Fibroblast of lung (primary cell): Measurements from ENCODE around the gene GAGE10. TPM values are rescaled to one million over a fixed set of nuclear protein-coding genes. Genes with fewer than 3 reads are reported as not detected.

ENCODE experiments used
- DNase-seq, 2 donors: peaks; one replicate each; pipeline versions ENCODE4 v3.0.0 to v3.0.0-alpha.2; 2010; ENCODE audit warnings: low read depth in 2 of 2
- H2AFZ ChIP-seq: 2 replicates; pipeline ENCODE4 v1.5.1; 2012; ENCODE audit warnings: low read length, control low read depth, inconsistent platforms
- H3K27ac ChIP-seq: 2 replicates; pipeline ENCODE4 v1.5.1; 2011; ENCODE audit warnings: low read length, control low read depth; ENCODE audit not compliant: insufficient read depth
- H3K27me3 ChIP-seq: 2 replicates; pipeline ENCODE4 v1.5.1; 2011; ENCODE audit warnings: mild to moderate bottlenecking, low read length; ENCODE audit not compliant: control insufficient read depth, insufficient read depth
- H3K36me3 ChIP-seq: 2 replicates; pipeline ENCODE4 v1.5.1; 2011; ENCODE audit warnings: low read length; ENCODE audit not compliant: control insufficient read depth, insufficient read depth
- H3K4me1 ChIP-seq: 2 replicates; pipeline ENCODE4 v1.5.1; 2011; ENCODE audit warnings: low read length; ENCODE audit not compliant: control insufficient read depth, insufficient read depth; ENCODE audit errors: extremely low read depth
- H3K4me2 ChIP-seq: 2 replicates; pipeline ENCODE4 v1.5.1; 2011; ENCODE audit warnings: low read length, control low read depth; ENCODE audit not compliant: insufficient read depth; ENCODE audit errors: extremely low read depth
- H3K4me3 ChIP-seq, 4 experiments: fragments of 200-600 bp in 1 of 4; sonication (generic) in 1 of 4; replicated peaks in 1 of 4; 2 replicates each; pipeline ENCODE4 v1.5.1; 2011 to 2016; ENCODE audit warnings: low read length in 4 of 4, low read depth in 3 of 4, mild to moderate bottlenecking in 3 of 4, control low read depth in 2 of 4, inconsistent platforms in 1 of 4, mixed read lengths in 1 of 4; ENCODE audit not compliant: insufficient read depth in 1 of 4; ENCODE audit errors: control extremely low read depth in 1 of 4
- H3K79me2 ChIP-seq: 2 replicates; pipeline ENCODE4 v1.5.1; 2012; ENCODE audit warnings: mild to moderate bottlenecking, low read length, inconsistent platforms; ENCODE audit not compliant: control insufficient read depth, insufficient read depth
- H3K9ac ChIP-seq: 2 replicates; pipeline ENCODE4 v1.5.1; 2011; ENCODE audit warnings: mild to moderate bottlenecking, low read length, control low read depth; ENCODE audit not compliant: insufficient read depth
- H3K9me3 ChIP-seq: 2 replicates; pipeline ENCODE4 v1.5.1; 2012; ENCODE audit warnings: low read depth, low read length; ENCODE audit not compliant: control insufficient read depth, insufficient read depth
- H4K20me1 ChIP-seq: 2 replicates; pipeline ENCODE4 v1.5.1; 2011; ENCODE audit warnings: low read length; ENCODE audit not compliant: control insufficient read depth, insufficient read depth; ENCODE audit errors: extremely low read depth
- CTCF ChIP-seq, 2 donors: IDR thresholded peaks in 1 of 2; conservative IDR thresholded peaks in 1 of 2; 1 replicate in 1 of 2; 2 replicates in 1 of 2; pipeline ENCODE4 v1.5.1; 2011 to 2012; ENCODE audit warnings: low read length in 2 of 2, control low read depth in 1 of 2, inconsistent platforms in 1 of 2, low read depth in 1 of 2, mild to moderate bottlenecking in 1 of 2
- EZH2 ChIP-seq: IDR thresholded peaks from 2 replicates; pipeline ENCODE4 v1.5.1; 2012; ENCODE audit warnings: low read length, control low read depth, mild to moderate bottlenecking; ENCODE audit errors: missing control alignments
- polyA plus RNA-seq, 2 donors: library from polyadenylated mRNA; depleted of rRNA in 1 of 2; stranded (reverse) in 1 of 2; unstranded in 1 of 2; fragments of >200 nt; gene quantifications; 2 replicates each; pipeline ENCODE4 v1.2.1, GENCODE V29; 2011 to 2012; ENCODE audit warnings: missing spikeins in 1 of 2
- total RNA-seq: library from RNA; depleted of rRNA; stranded (reverse); fragments of >200 nt; gene quantifications from 2 replicates; pipeline ENCODE4 v1.2.1, GENCODE V29; 2014

The GAGE10 gene
- total and polyA plus RNA-seq, 2 donors (not counting 1 experiment from before 2014, with no cell fraction given), result not detected

DNA sequence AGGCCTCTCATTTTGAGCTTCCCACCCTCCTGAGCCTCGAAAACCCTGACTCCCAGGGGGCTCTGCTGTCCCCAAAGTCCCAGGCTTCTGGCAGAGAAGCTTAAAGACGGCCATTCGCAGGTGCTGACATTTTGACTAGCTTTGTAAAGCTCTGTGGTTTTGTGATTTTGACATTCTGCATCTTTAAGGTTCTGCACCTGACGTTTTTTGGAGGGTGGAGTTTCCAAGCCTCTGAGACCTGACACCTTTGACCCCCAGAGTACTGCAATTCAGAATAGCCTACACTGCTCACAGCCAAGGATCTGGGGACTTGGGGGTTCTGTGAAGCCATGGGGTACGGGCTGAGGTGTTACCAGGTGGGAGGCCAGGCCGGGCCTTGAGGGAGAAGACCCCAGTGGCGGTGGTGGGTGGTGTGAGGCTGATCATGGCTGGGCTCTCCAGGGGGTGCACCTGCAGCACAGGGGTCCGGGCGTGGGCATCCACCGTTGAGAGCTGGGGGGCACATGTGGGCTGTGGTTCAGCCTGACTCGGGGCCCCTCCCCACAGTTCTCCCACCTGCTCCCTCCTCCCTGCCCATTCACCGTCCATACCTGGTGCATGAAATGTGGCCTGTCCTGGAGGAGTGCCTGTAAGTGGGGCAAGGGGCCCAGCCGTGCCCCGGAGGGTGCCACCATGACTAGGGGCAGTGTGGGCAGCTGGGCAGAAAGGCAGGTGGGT, 46.2 kb upstream of the GAGE10 start:
- no peak overlapping the region for H2AFZ ChIP-seq
- H3K9ac ChIP-seq, result no peak overlapping the region
- no peaks in the 10 kb centered on the region for H3K9me3 ChIP-seq
- H3K4me1 ChIP-seq, result no peaks in the 10 kb centered on the region
- H3K36me3 ChIP-seq, result no peaks in the 10 kb centered on the region
- no peak for TF ChIP-seq EZH2
- no peak for TF ChIP-seq CTCF (conservative IDR thresholded peaks at IDR 0.05 in 1 of 2, IDR thresholded peaks at IDR 0.05 in 1 of 2; ENCODE audit: low read depth in 1 of 2, low read length in 2 of 2)
- no peaks in the 10 kb centered on the region for H3K27me3 ChIP-seq
- no peak for DNase-seq
- no peak overlapping the region for H3K4me2 ChIP-seq
- H3K79me2 ChIP-seq, result no peaks in the 10 kb centered on the region
- no peak overlapping the region for H3K4me3 ChIP-seq
- H3K27ac ChIP-seq, result no peak overlapping the region
- H4K20me1 ChIP-seq, result no peaks in the 10 kb centered on the region

GRCh38 chrX:49257846-49258748, 45.3 kb upstream of the GAGE10 start:
- Histone ChIP-seq H4K20me1 (no peaks in the 10 kb centered on the region), H3K27me3 (no peaks in the 10 kb centered on the region), H3K9ac (no peak overlapping the region), H3K79me2 (no peaks in the 10 kb centered on the region), H3K4me2 (no peak overlapping the region), H3K9me3 (no peaks in the 10 kb centered on the region), H2AFZ (no peak overlapping the region), H3K4me3 (no peak overlapping the region), H3K27ac (no peak overlapping the region), H3K36me3 (no peaks in the 10 kb centered on the region), H3K4me1 (no peaks in the 10 kb centered on the region)
- no peak for DNase-seq
- TF ChIP-seq EZH2 (no peak), CTCF (conservative IDR thresholded peaks at IDR 0.05 in 1 of 2, IDR thresholded peaks at IDR 0.05 in 1 of 2; ENCODE audit: low read depth in 1 of 2, low read length in 2 of 2) (no peak)

GRCh38 chrX:49258749-49259124, 44.7 kb upstream of the GAGE10 start:
- H3K27ac ChIP-seq, result no peak overlapping the region
- no peak for DNase-seq
- H3K9me3 ChIP-seq, result no peaks in the 10 kb centered on the region
- no peaks in the 10 kb centered on the region for H3K36me3 ChIP-seq
- H3K4me3 ChIP-seq, result no peak overlapping the region
- no peaks in the 10 kb centered on the region for H4K20me1 ChIP-seq
- no peaks in the 10 kb centered on the region for H3K79me2 ChIP-seq
- no peak overlapping the region for H3K4me2 ChIP-seq
- H3K9ac ChIP-seq, result no peak overlapping the region
- no peaks in the 10 kb centered on the region for H3K27me3 ChIP-seq
- H3K4me1 ChIP-seq, result no peaks in the 10 kb centered on the region
- H2AFZ ChIP-seq, result no peak overlapping the region
- no peak for TF ChIP-seq CTCF (conservative IDR thresholded peaks at IDR 0.05 in 1 of 2, IDR thresholded peaks at IDR 0.05 in 1 of 2; ENCODE audit: low read depth in 1 of 2, low read length in 2 of 2)
